ENCODE data around the gene PCDH9.
A peak's percentile ranks its signal among the peaks of the same experiment; 100 is the strongest.

PCDH9 gene

GRCh38 chr13:66826398-66826797 lies 403.7 kb downstream of the PCDH9 start:
- no peak for DNase-seq (ENCODE audit: low read depth)

DNA sequence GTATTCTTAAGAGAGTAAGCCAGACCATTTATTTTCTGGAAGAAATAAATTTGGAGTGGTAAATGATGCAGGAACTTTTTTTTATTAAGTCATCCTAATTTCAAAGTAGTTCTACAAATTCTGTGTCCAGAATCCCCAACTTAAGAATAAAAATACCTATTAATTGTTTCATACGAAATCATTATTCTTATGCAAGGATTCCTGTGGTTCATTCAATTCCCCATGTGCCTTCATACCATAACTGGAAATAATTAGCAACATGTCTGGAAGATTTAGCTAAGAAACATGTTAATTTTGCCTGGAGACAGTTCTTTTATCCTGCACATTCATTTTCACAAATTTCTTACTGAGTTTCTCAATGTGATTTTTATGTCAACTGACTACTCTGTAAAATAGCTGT lies 408.6 kb downstream of the PCDH9 start:
- no peak for TF ChIP-seq CTCF (IDR thresholded peaks at IDR 0.05; ENCODE audit: insufficient read depth, low read depth, low read length, missing control alignments)
- H3K4me3 ChIP-seq (ENCODE audit: low read length), result no peak overlapping the region
- no peak for DNase-seq (ENCODE audit: low read depth)

More at GRCh38 chr13:66826398-66826797, 403.7 kb downstream of the PCDH9 start:
- H3K4me3 ChIP-seq (ENCODE audit: low read length), result no peak overlapping the region
- no peak for TF ChIP-seq CTCF (IDR thresholded peaks at IDR 0.05; ENCODE audit: insufficient read depth, low read depth, low read length, missing control alignments)

DNA sequence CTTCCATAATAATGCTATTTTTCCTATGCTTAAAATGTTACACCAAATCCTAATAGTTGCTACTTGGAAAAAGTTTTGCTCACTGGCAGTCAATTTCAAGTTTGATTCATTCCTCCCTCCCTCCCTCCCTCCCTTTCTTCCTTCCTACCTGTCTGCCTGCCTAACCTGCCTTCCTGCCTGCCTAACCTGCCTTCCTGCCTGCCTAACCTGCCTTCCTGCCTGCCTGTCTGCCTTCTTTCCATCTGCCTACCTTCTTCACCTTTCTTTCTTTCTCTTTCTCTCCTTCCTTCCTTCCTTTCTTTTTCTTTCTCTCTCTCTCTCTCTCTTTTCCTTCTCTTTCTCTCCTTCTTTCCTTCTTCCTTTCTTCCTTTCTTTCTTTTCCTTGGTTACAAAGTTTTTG lies 418.7 kb downstream of the PCDH9 start:
- no peak overlapping the region for H3K4me3 ChIP-seq (ENCODE audit: low read length)
- no peak for TF ChIP-seq CTCF (IDR thresholded peaks at IDR 0.05; ENCODE audit: insufficient read depth, low read depth, low read length, missing control alignments)
- DNase-seq (ENCODE audit: low read depth), result no peak

DNA sequence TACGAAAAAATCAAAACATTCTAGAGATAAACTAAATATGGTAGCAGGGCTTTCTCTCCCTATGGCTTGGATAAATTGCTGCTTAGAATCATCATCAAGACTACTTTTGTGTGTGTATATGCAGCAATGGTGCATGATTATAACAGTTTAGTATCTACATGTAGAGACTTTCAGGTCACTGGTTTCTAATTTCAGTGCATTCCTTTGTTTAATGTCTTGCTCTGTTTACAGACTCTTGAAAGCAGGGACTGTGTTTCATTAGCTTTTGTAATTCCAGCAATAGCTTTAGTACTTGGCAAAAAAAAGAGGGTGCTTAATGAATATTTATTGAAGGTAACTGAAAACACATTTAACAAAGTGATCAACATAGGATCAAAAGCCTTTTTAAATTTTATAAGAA lies 420.7 kb downstream of the PCDH9 start:
- H3K4me3 ChIP-seq (ENCODE audit: low read length), result no peak overlapping the region
- no peak for TF ChIP-seq CTCF (IDR thresholded peaks at IDR 0.05; ENCODE audit: insufficient read depth, low read depth, low read length, missing control alignments)

DNA sequence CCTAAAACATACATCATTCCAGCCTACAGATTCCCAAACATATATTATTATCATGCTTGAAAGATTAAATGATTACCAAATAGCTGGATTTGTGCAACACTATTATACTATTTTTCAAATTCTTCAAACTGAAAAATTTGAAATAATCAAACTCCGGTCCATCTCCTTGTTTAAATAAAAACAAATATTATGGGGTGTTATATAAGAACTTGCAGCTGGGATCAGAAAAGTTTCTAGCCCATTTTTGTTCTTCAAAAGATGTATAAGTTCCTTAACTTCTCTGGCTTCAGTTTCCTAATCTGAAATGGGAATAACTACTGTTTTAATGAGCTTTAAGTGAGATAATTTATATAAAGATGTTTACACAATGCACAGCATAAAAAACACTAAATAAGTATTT lies 422.9 kb downstream of the PCDH9 start:
- TF ChIP-seq CTCF (IDR thresholded peaks at IDR 0.05; ENCODE audit: insufficient read depth, low read depth, low read length, missing control alignments), result no peak

More for the DNA sequence above, 420.7 kb downstream of the PCDH9 start:
- DNase-seq (ENCODE audit: low read depth), result no peak

DNA sequence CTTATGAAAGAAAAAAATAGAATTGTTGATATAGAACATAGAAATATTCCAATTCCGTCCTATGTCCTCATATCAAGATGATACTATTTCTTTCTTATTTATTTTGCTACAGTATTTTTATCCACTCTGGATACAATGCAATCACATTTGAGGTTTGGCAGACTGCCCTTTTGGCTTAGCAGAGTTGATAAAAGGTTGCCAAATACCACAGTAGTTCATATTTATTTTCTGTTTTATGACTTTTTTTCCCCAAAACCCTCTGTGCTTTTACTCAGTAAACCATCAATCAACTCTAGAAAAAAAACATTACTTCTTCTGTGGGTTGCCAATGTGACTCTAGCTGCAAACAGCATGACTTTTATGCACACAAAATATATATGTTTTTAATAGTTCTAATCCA lies 424.5 kb downstream of the PCDH9 start:
- no peak overlapping the region for H3K4me3 ChIP-seq (ENCODE audit: low read length)
- TF ChIP-seq CTCF (IDR thresholded peaks at IDR 0.05; ENCODE audit: insufficient read depth, low read depth, low read length, missing control alignments), result no peak
- DNase-seq (ENCODE audit: low read depth), result no peak

More for the DNA sequence above, 422.9 kb downstream of the PCDH9 start:
- no peak overlapping the region for H3K4me3 ChIP-seq (ENCODE audit: low read length)
- DNase-seq (ENCODE audit: low read depth), result no peak

DNA sequence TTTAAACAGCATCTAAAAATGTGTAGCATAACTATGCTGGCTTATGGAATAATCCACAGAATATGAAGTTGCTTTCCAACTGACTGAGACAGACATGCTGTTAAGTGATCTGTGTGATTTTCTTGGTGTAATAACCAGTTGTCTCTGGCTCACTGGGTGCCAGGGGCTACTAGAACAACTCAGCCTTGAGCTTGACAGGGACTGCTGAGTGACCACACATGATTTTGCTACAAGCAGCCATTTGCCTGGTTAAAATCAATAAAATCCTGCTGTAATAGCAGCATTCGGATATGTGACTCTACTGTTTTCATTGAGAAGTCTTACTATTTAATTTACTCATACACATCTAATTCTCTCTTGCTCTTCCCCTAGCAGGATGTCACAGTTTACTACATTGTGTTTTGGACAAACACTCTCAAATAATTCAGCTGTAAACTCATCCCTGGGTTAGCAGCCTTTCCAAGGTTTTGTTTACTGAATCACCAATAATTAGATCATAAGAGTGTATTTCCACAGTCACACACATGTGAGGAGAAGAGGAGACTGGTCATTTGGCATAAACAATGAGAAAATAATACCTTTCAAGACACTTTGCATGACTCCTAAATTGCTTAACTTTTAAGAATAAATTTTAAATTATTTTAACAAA lies 426.2 kb downstream of the PCDH9 start:
- DNase-seq (ENCODE audit: low read depth), result peak; percentile 15
- no peak for TF ChIP-seq CTCF (IDR thresholded peaks at IDR 0.05; ENCODE audit: insufficient read depth, low read depth, low read length, missing control alignments)

More for the DNA sequence above, 426.2 kb downstream of the PCDH9 start:
- no peak overlapping the region for H3K4me3 ChIP-seq (ENCODE audit: low read length)

Data from epithelial cell of esophagus (primary cell).